PC-9 (cell line): Measurements from ENCODE around the gene MUSTN1.

Source experiments
- CTCF ChIP-seq: fragments of 200-600 bp; sonication (generic); conservative IDR thresholded peaks from 2 replicates; pipeline ENCODE4 v1.6.1; 2017; ENCODE audit warnings: mixed run types, antibody characterized with exemption, mild to moderate bottlenecking, moderate library complexity
- EZH2 ChIP-seq: fragments of 200-600 bp; sonication (generic); IDR thresholded peaks from 2 replicates; pipeline ENCODE4 v1.8.0; 2017; ENCODE audit warnings: antibody characterized with exemption, low read depth

GRCh38 chr3:52796411-52796810, 38.4 kb downstream of the MUSTN1 start:
- TF ChIP-seq CTCF = no peak
- TF ChIP-seq EZH2 = no peak
